Stimulated activated CD8-positive, alpha-beta memory T cell treated with anti-CD3 and anti-CD28 coated beads, Interleukin-2, amount 100 ng/mL, for 48 hours (primary cell): ENCODE data around the gene P2RY8.
"Not testable (repeated sequence)": the region's sequence is repeated elsewhere in the genome, so short reads cannot be mapped to it uniquely, and the experiment has no call there.

ENCODE experiments used
- DNase-seq, 2 donors: peaks; one replicate each; pipeline ENCODE4 v3.0.0-alpha.2; 2020; ENCODE audit warnings: low read depth in 2 of 2

P2RY8 gene

GRCh38 chrX:1444561-1445500, 92.2 kb downstream of the P2RY8 start:
- no peak for DNase-seq

DNA sequence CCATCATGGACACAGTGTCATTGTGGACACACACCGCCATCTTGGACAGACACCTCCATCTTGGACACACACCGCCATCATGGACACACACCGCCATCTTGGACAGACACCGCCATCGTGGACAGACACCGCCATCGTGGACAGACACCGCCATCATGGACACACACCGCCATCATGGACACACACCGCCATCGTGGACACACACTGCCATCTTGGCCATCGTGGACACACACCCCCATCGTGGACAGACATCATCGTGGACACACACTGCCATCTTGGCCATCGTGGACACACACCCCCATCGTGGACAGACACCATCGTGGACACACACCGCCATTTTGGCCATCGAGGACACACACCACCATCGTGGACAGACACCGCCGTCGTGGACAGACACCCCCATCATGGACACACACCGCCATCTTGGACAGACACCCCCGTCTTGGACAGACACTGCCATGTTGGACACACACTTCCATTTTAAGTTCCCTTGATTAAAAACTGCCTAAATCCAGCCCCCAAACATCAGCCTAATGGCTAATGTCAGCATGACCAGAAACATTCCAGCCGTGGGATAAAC, 93.4 kb downstream of the P2RY8 start:
- no peak for DNase-seq

- no peak for DNase-seq
Observed at GRCh38 chrX:1442724-1443367, 94.1 kb downstream of the P2RY8 start.

DNA sequence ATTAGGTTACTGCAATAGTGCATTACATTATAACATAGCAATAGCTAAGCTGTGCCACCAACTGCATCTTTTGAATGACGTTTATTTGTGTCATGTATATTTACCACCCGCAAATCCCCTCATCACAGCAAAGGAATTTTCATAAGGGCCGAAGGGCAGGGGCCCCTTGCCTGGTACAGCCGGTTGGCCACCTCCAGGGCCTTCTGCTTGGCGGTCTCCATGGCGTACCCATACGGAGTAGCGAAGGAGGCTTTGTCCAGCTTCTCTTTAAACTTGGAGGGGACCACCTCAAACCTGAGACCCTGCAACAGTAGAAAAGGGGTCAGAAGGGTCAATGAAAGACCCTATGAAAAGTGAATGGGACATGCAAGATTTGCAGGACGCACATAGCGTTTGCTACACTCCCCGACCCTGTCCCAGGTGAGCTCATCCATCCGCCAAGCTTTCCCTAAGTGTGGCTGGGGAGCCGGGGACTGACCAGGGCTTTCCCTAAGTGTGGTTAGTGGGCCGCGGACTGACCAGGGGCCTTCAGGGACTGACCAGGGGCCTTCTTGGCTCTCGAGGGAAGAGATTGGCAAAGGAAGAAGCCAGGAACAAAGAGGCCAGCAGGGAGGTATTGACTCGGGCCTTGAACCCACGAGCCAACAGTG, 94.8 kb downstream of the P2RY8 start:
- no peak for DNase-seq

DNA sequence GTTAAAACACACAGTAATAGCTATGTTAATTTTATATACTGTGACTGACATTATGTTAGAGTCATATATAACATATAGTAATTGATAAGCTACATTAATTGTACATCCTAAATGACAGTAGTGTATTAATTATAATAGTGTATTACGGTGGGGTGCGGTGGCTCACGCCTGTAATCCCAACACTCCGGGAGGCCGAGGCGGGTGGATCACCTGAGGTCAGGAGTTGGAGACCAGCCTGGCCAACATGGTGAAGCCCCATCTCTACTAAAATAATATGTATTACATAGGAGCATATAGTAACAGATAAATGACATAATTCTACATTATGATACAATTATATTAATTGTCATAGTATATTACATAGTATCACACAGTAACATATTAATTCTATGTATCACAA, 96.5 kb downstream of the P2RY8 start:
- DNase-seq, result no peak

DNA sequence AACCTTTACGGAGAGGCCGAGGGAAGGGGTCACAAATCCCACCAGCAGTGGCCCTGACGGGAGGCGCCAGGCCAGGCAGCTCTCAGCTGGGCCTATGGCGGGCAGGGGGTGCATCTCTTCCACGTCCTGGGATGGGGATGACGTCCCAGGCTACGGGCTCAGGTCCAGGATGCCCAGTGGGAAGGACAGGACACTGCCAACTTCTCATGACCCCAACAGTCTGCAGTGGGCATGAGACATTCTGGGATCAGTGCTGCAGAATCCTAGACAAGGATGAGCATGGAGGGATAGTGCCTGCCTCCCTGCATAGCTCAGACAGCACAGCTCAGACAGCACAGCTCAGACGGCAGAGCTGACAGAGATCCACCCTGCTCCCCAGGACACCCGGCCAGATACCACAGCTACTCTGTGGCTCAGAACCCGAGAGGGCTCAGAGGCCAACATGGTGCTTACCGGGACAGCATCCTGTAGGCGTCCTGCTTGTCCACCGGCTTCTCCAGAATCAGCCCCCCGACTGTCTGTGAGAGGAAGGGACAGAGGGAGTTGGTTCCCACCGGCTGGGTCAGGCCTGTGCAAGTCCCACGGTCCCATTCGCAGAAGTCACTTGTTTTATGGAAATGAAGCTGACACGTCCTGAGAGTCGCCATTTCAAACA, 101.6 kb downstream of the P2RY8 start:
- DNase-seq, result no peak

GRCh38 chrX:1434871-1435240, 102.1 kb downstream of the P2RY8 start:
- DNase-seq, result no peak

DNA sequence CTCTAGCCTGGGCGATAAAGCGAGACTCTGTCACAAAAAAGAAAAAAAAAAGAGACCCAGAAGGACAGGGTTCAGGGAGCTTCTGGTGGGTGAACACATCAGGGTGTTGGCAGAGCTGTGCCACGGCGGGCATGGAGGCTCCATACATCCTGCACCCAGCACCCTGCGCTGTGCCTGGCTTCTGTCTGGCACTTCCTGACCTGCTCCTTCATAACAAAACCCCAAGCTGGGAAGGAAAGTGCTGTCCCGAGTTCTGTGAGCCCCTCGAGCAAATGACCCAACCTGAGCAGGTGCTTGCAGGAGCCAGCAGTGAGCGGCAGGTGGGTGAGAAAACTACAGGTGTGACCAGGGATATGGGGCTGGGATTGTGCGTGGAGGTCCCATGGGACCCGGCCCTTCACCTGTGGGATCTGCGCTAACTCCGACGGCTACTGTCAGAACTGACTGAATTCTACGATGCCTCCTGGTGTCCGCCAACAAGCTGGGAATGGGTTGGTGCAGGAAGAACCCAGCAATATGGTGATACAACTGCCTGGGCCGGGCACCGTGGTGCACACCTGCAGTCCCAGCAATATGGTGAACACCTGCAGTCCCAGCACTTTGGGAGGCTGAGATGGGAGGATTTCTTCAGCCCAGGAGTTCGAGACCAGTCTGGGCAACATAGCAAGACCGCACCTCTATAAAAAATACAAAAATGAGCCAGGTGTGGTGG, 103.2 kb downstream of the P2RY8 start:
- no peak for DNase-seq

GRCh38 chrX:1430451-1430850, 106.5 kb downstream of the P2RY8 start:
- no peak for DNase-seq

DNA sequence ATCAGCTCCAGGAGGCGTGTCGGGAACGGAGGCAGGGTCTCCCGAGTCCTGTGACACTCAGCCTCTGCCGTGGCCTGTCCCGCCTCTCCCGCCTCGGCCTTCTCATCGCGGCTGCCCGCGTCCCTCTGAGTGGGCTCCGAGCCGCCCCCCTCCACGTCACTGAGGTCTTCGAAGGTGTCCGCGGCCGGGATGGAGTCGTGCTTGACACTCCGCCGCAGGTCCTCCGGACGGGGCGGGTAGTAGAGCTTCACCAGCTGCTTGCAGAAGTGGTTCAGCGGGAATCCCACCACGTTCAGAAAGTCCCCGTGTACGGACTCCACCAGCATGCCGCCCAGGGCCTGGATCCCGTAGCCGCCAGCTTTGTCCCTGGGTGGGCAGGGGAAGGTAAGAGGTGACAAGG, 109.2 kb downstream of the P2RY8 start:
- no peak for DNase-seq

GRCh38 chrX:1426321-1426720, 110.7 kb downstream of the P2RY8 start:
- not testable (repeated sequence) for DNase-seq

GRCh38 chrX:1425381-1425780, 111.6 kb downstream of the P2RY8 start:
- no peak for DNase-seq

GRCh38 chrX:1424147-1424851, 112.7 kb downstream of the P2RY8 start:
- no peak for DNase-seq

DNA sequence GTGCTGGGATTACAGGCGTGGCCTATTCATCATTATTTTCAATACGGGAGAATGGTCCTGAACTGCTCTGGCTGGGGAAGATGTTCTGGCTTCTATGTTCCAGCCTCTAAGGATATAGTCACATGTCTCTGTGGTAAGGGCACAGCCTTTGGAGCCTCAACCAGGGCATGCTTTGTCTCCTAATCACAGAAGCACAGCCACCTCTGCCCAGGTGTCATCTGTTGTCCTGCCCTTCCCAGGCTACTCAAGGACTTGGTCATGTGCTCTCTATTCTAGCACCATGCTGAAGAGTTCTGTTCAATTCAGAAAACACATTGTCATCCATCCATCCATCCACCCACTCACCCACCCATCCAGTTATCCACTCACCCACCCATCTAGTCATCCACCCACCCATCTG, 113.8 kb downstream of the P2RY8 start:
- DNase-seq, result no peak

- DNase-seq, result no peak
Observed at GRCh38 chrX:1422135-1422465, 114.9 kb downstream of the P2RY8 start.

GRCh38 chrX:1421433-1422134, 115.4 kb downstream of the P2RY8 start:
- no peak for DNase-seq

GRCh38 chrX:1420371-1420770, 116.6 kb downstream of the P2RY8 start:
- DNase-seq, result no peak

- DNase-seq, result no peak
Observed at GRCh38 chrX:1419545-1420355, 117.2 kb downstream of the P2RY8 start.

- DNase-seq, result no peak
Observed at GRCh38 chrX:1418901-1419544, 118.0 kb downstream of the P2RY8 start.
